ENCODE measurements around the gene ZNF77.

DNA sequence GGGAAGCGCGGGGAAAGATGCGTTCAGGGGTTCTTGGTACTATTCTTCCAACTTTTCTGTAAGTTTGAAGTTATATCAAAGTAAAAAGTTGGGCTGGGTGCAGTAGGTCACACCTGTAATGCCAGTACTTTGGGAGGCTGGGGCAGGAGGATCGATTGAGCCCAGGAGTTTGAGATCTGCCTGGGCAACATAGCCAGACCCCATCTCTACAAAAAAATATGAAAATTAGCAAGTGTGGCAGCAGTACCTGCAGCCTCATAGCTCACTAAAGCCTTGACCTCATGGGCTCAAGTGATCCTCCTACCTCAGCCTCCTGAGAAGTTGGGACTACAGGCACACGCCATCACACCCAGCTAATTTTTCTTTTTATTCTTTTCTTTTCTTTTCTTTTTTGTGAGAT lies 12.4 kb upstream of the ZNF77 start:
- TF ChIP-seq EZH2 (IDR thresholded peaks at IDR 0.05) = no peak
- TF ChIP-seq POLR2AphosphoS5 (IDR thresholded peaks at IDR 0.05; ENCODE audit: borderline replicate concordance, low read depth, low read length) = no peak

Data from SK-N-MC (cell line).